Left ventricle myocardium inferior (tissue), 1 donor: ENCODE data around the gene RILP. TPM values are rescaled to one million over a fixed set of nuclear protein-coding genes. Genes with fewer than 3 reads are reported as not detected.

Source experiments
- DNase-seq: peaks from one replicate; pipeline ENCODE4 v3.0.0-alpha.2; 2020
- H3K27ac ChIP-seq: fragments of 200-600 bp; replicated peaks from 2 replicates; pipeline ENCODE4 v1.8.0; 2021
- H3K27me3 ChIP-seq: fragments of 200-600 bp; 2 replicates; pipeline ENCODE4 v1.8.0; 2021; ENCODE audit warnings: low read depth
- H3K36me3 ChIP-seq: fragments of 200-600 bp; 2 replicates; pipeline ENCODE4 v1.8.0; 2021
- H3K4me1 ChIP-seq: fragments of 200-600 bp; 2 replicates; pipeline ENCODE4 v1.8.0; 2021
- H3K4me3 ChIP-seq: fragments of 200-600 bp; 2 replicates; pipeline ENCODE4 v1.8.0; 2021; ENCODE audit warnings: mild to moderate bottlenecking, moderate library complexity
- H3K9me3 ChIP-seq: fragments of 200-600 bp; replicated peaks from 2 replicates; pipeline ENCODE4 v1.8.0; 2021
- CTCF ChIP-seq: fragments of 200-600 bp; IDR thresholded peaks from 2 replicates; pipeline ENCODE4 v1.8.0; 2021; ENCODE audit warnings: antibody characterized with exemption, mild to moderate bottlenecking, borderline replicate concordance
- intact Hi-C: fragments of 100-400 bp; cut with micrococcal nuclease; formaldehyde crosslinking; loops from one replicate; pipeline ENCODE4 v1.11.0; 2022
- total RNA-seq: library from RNA; stranded (reverse); fragmentation: NEBNext Ultra II Directional; extraction: Animal tissue kit (Norgen Biotek cat#: 25700); gene quantifications from one replicate; pipeline ENCODE4 v1.2.1, GENCODE V29; 2021
- donor health status: DM: no; HTN: yes; CAD: no; lungs with severe emphysema.

The RILP gene
- total RNA-seq, 1 donor from 2014 or later, result 81.7 TPM

- Histone ChIP-seq H3K9me3 (no peaks in the 10 kb centered on the region), H3K27me3 (no peaks in the 10 kb centered on the region), H3K4me1 (peaks cover 39% of the 10 kb centered on the region), H3K36me3 (no peaks in the 10 kb centered on the region), H3K4me3 (no peak overlapping the region), H3K27ac (no peak overlapping the region)
- no peak for TF ChIP-seq CTCF
- intact Hi-C loops, result loop anchor here (10.0 kb wide), 1 partner anchor 50 kb away; no protein-coding TSS in a partner anchor
- DNase-seq, result no peak
Measured at GRCh38 chr17:1625053-1625452, 24.6 kb downstream of the RILP start.

GRCh38 chr17:1624650-1625049, 25.0 kb downstream of the RILP start:
- H3K4me1 ChIP-seq, result peaks cover 35% of the 10 kb centered on the region
- no peak for TF ChIP-seq CTCF
- no peak overlapping the region for H3K4me3 ChIP-seq
- intact Hi-C loops, result loop anchor here (10.0 kb wide), 1 partner anchor 50 kb away; no protein-coding TSS in a partner anchor
- H3K9me3 ChIP-seq, result no peaks in the 10 kb centered on the region
- no peak for DNase-seq
- H3K27me3 ChIP-seq, result no peaks in the 10 kb centered on the region
- no peak overlapping the region for H3K27ac ChIP-seq
- H3K36me3 ChIP-seq, result no peaks in the 10 kb centered on the region

- Histone ChIP-seq H3K27ac (no peak overlapping the region), H3K4me3 (no peak overlapping the region), H3K27me3 (no peaks in the 10 kb centered on the region), H3K9me3 (no peaks in the 10 kb centered on the region), H3K36me3 (no peaks in the 10 kb centered on the region), H3K4me1 (peaks cover 25% of the 10 kb centered on the region)
- no peak for DNase-seq
- intact Hi-C loops, result loop anchor here (10.0 kb wide), 1 partner anchor 48 kb away; no protein-coding TSS in a partner anchor
- no peak for TF ChIP-seq CTCF
Measured at GRCh38 chr17:1623057-1623630, 26.5 kb downstream of the RILP start.

GRCh38 chr17:1621273-1621954, 28.3 kb downstream of the RILP start:
- intact Hi-C loops, result loop anchor here (10.0 kb wide), 1 partner anchor 47 kb away; no protein-coding TSS in a partner anchor
- Histone ChIP-seq H3K36me3 (no peaks in the 10 kb centered on the region), H3K9me3 (no peaks in the 10 kb centered on the region), H3K4me1 (peaks cover 16% of the 10 kb centered on the region), H3K27me3 (no peaks in the 10 kb centered on the region), H3K27ac (no peak overlapping the region), H3K4me3 (no peak overlapping the region)
- TF ChIP-seq CTCF, result no peak
- no peak for DNase-seq

GRCh38 chr17:1620486-1620885, 29.2 kb downstream of the RILP start:
- H3K27me3 ChIP-seq, result no peaks in the 10 kb centered on the region
- no peak overlapping the region for H3K27ac ChIP-seq
- no peak for DNase-seq
- peaks cover 11% of the 10 kb centered on the region for H3K4me1 ChIP-seq
- H3K4me3 ChIP-seq, result no peak overlapping the region
- no peaks in the 10 kb centered on the region for H3K9me3 ChIP-seq
- no peak for TF ChIP-seq CTCF
- intact Hi-C loops, result loop anchor here (10.0 kb wide), 1 partner anchor 46 kb away; no protein-coding TSS in a partner anchor
- no peaks in the 10 kb centered on the region for H3K36me3 ChIP-seq
